Neural progenitor cell (in vitro differentiated cells): Measurements from ENCODE around the gene NAP1L5. TPM values are rescaled to one million over a fixed set of nuclear protein-coding genes. Genes with fewer than 3 reads are reported as not detected.

Experiments
- DNase-seq: peaks from one replicate; pipeline ENCODE4 v3.0.0-alpha.2; 2016; ENCODE audit warnings: low spot score
- H2AFZ ChIP-seq: fragments of 200-600 bp; sonication (generic); replicated peaks from 2 replicates; pipeline ENCODE4 v1.6.1; 2016; ENCODE audit warnings: antibody characterized with exemption
- H3F3A ChIP-seq: fragments of 200-600 bp; sonication (generic); 2 replicates; pipeline ENCODE4 v1.6.1; 2016; ENCODE audit warnings: antibody characterized with exemption, low read depth
- H3K27ac ChIP-seq: fragments of 200-600 bp; sonication (generic); 2 replicates; pipeline ENCODE4 v1.5.1; 2016; ENCODE audit warnings: mild to moderate bottlenecking
- H3K27me3 ChIP-seq: fragments of 200-600 bp; sonication (generic); 2 replicates; pipeline ENCODE4 v1.6.1; 2016; ENCODE audit warnings: mild to moderate bottlenecking, moderate library complexity
- H3K36me3 ChIP-seq: fragments of 200-600 bp; sonication (generic); 2 replicates; pipeline ENCODE4 v1.5.1; 2016
- H3K4me1 ChIP-seq: fragments of 200-600 bp; sonication (generic); 2 replicates; pipeline ENCODE4 v1.6.1; 2016; ENCODE audit warnings: mixed run types
- H3K4me2 ChIP-seq: fragments of 200-600 bp; sonication (generic); 2 replicates; pipeline ENCODE4 v1.6.1; 2016
- H3K4me3 ChIP-seq: fragments of 200-600 bp; sonication (generic); 2 replicates; pipeline ENCODE4 v1.5.1; 2016
- H3K79me2 ChIP-seq: fragments of 200-600 bp; sonication (generic); 2 replicates; pipeline ENCODE4 v1.6.1; 2016; ENCODE audit warnings: low read depth
- H3K9ac ChIP-seq: fragments of 200-600 bp; sonication (generic); 2 replicates; pipeline ENCODE4 v1.6.1; 2016
- H3K9me3 ChIP-seq: fragments of 200-600 bp; sonication (generic); 2 replicates; pipeline ENCODE4 v1.5.1; 2016; ENCODE audit warnings: low read depth
- H4K20me1 ChIP-seq: fragments of 200-600 bp; sonication (generic); 2 replicates; pipeline ENCODE4 v1.6.1; 2016; ENCODE audit warnings: low read depth
- H3K27ac Mint-ChIP-seq: 3 replicates; pipeline ENCODE4 v1.8.0; 2021; ENCODE audit warnings: mixed read lengths
- H3K27me3 Mint-ChIP-seq: 2 replicates; pipeline ENCODE4 v1.8.0; 2022; ENCODE audit warnings: low read depth, mild to moderate bottlenecking, inconsistent platforms, moderate library complexity, mixed read lengths; ENCODE audit not compliant: insufficient read depth
- H3K36me3 Mint-ChIP-seq: 3 replicates; pipeline ENCODE4 v1.8.0; 2021; ENCODE audit warnings: mixed read lengths
- H3K4me1 Mint-ChIP-seq: 3 replicates; pipeline ENCODE4 v1.8.0; 2021; ENCODE audit warnings: mixed read lengths
- H3K4me3 Mint-ChIP-seq: 3 replicates; pipeline ENCODE4 v1.8.0; 2021; ENCODE audit warnings: mild to moderate bottlenecking, moderate library complexity, mixed read lengths
- H3K9me3 Mint-ChIP-seq: 3 replicates; pipeline ENCODE4 v1.8.0; 2020; ENCODE audit warnings: mixed read lengths
- EZH2 ChIP-seq: fragments of 200-600 bp; sonication (generic); IDR thresholded peaks from 2 replicates; pipeline ENCODE4 v1.6.1; 2017; ENCODE audit warnings: antibody characterized with exemption, mild to moderate bottlenecking, moderate library complexity
- EZH2phosphoT487 ChIP-seq: fragments of 200-600 bp; sonication (generic); IDR thresholded peaks from 2 replicates; pipeline ENCODE4 v1.6.1; 2017; ENCODE audit warnings: antibody characterized with exemption
- total RNA-seq: library from RNA; depleted of rRNA; stranded (reverse); fragments of >200 nt; gene quantifications from 2 replicates; pipeline ENCODE4 v1.2.3, GENCODE V29; 2015; ENCODE audit warnings: low replicate concordance
- TF ChIP-seq, protein P1 (sequence below): fragments of 200-600 bp; sonication (generic); IDR thresholded peaks from 2 replicates; pipeline ENCODE4 v1.5.1; 2017; ENCODE audit warnings: antibody characterized with exemption, mild to moderate bottlenecking

The NAP1L5 gene
- total RNA-seq, 1 donor from 2014 or later, result 6.9 TPM

GRCh38 chr4:88725986-88726385, 28.4 kb upstream of the NAP1L5 start:
- no peaks in the 10 kb centered on the region for H3K9me3 Mint-ChIP-seq

GRCh38 chr4:88725143-88725542, 27.5 kb upstream of the NAP1L5 start:
- no peak overlapping the region for H3K4me3 Mint-ChIP-seq
- Histone ChIP-seq H3K9ac (no peak overlapping the region), H3K27me3 (no peaks in the 10 kb centered on the region), H3K27ac (no peak overlapping the region), H3F3A (no peaks in the 10 kb centered on the region), H4K20me1 (no peaks in the 10 kb centered on the region), H2AFZ (no peak overlapping the region), H3K4me3 (no peak overlapping the region), H3K4me2 (no peak overlapping the region), H3K36me3 (no peaks in the 10 kb centered on the region), H3K4me1 (peaks cover 8% of the 10 kb centered on the region), H3K79me2 (no peaks in the 10 kb centered on the region), H3K9me3 (no peaks in the 10 kb centered on the region)
- TF ChIP-seq EZH2 (no peak), EZH2phosphoT487 (no peak)
- TF ChIP-seq, protein P1, sequence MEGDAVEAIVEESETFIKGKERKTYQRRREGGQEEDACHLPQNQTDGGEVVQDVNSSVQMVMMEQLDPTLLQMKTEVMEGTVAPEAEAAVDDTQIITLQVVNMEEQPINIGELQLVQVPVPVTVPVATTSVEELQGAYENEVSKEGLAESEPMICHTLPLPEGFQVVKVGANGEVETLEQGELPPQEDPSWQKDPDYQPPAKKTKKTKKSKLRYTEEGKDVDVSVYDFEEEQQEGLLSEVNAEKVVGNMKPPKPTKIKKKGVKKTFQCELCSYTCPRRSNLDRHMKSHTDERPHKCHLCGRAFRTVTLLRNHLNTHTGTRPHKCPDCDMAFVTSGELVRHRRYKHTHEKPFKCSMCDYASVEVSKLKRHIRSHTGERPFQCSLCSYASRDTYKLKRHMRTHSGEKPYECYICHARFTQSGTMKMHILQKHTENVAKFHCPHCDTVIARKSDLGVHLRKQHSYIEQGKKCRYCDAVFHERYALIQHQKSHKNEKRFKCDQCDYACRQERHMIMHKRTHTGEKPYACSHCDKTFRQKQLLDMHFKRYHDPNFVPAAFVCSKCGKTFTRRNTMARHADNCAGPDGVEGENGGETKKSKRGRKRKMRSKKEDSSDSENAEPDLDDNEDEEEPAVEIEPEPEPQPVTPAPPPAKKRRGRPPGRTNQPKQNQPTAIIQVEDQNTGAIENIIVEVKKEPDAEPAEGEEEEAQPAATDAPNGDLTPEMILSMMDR, result no peak
- H3K27me3 Mint-ChIP-seq, result peaks cover 2% of the 10 kb centered on the region
- H3K36me3 Mint-ChIP-seq, result peaks cover 23% of the 10 kb centered on the region
- H3K9me3 Mint-ChIP-seq, result peaks cover 6% of the 10 kb centered on the region
- no peak for DNase-seq
- H3K4me1 Mint-ChIP-seq, result peaks cover 4% of the 10 kb centered on the region
- H3K27ac Mint-ChIP-seq, result no peak overlapping the region

More at GRCh38 chr4:88725986-88726385, 28.4 kb upstream of the NAP1L5 start:
- TF ChIP-seq EZH2phosphoT487, result no peak
- TF ChIP-seq, protein P1, result no peak
- TF ChIP-seq EZH2, result no peak
- H3K4me2 ChIP-seq, result no peak overlapping the region
- H3K36me3 ChIP-seq, result no peaks in the 10 kb centered on the region
- H3K27ac ChIP-seq, result no peak overlapping the region
- no peaks in the 10 kb centered on the region for H3F3A ChIP-seq
- Mint-ChIP-seq H3K27ac (no peak overlapping the region), H3K36me3 (peaks cover 17% of the 10 kb centered on the region), H3K27me3 (peaks cover 2% of the 10 kb centered on the region), H3K4me1 (no peaks in the 10 kb centered on the region), H3K4me3 (no peak overlapping the region)
- H3K79me2 ChIP-seq, result no peaks in the 10 kb centered on the region
- H3K4me1 ChIP-seq, result peaks cover 8% of the 10 kb centered on the region
- no peaks in the 10 kb centered on the region for H3K9me3 ChIP-seq
- no peak overlapping the region for H3K4me3 ChIP-seq
- no peak for DNase-seq
- H4K20me1 ChIP-seq, result no peaks in the 10 kb centered on the region
- H3K27me3 ChIP-seq, result no peaks in the 10 kb centered on the region
- H2AFZ ChIP-seq, result no peak overlapping the region
- no peak overlapping the region for H3K9ac ChIP-seq

DNA sequence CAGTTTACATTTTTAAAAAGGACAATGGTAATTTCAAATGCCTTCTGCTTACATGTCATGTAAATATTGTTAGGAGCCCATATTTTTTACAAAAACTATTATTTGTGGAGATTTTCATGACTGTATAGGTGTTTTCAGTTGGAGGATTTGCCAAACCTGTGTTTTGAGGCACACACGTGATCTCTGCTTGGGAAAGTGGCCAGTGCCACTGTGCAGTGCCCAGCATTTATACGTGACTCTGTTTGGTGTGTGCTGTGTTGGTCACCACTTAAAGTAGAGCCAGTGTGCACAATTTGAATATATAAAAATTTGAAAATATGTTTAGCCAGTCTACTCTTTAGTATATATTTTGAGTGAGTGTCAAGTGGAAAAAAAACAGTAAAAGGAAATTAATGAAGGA, 26.8 kb upstream of the NAP1L5 start:
- H3K4me3 ChIP-seq, result no peak overlapping the region
- no peak overlapping the region for H3K27ac Mint-ChIP-seq

More for the DNA sequence above, 26.8 kb upstream of the NAP1L5 start:
- Histone ChIP-seq H3K9ac (no peak overlapping the region), H2AFZ (no peak overlapping the region), H3K27ac (no peak overlapping the region), H3K4me1 (peaks cover 8% of the 10 kb centered on the region), H3F3A (no peaks in the 10 kb centered on the region), H4K20me1 (no peaks in the 10 kb centered on the region), H3K4me2 (no peak overlapping the region), H3K9me3 (no peaks in the 10 kb centered on the region), H3K36me3 (no peaks in the 10 kb centered on the region), H3K27me3 (no peaks in the 10 kb centered on the region), H3K79me2 (no peaks in the 10 kb centered on the region)
- TF ChIP-seq EZH2phosphoT487 (no peak), EZH2 (no peak)
- TF ChIP-seq, protein P1, result no peak
- Mint-ChIP-seq H3K27me3 (peaks cover 2% of the 10 kb centered on the region), H3K4me3 (no peak overlapping the region), H3K9me3 (peaks cover 6% of the 10 kb centered on the region), H3K4me1 (peaks cover 4% of the 10 kb centered on the region), H3K36me3 (peaks cover 23% of the 10 kb centered on the region)
- DNase-seq, result no peak
